Lung microvascular endothelial cell (primary cell): ENCODE data around the gene TTC33. TPM values are rescaled to one million over a fixed set of nuclear protein-coding genes. Genes with fewer than 3 reads are reported as not detected.
A peak's percentile ranks its signal among the peaks of the same experiment; 100 is the strongest.
"Not testable (repeated sequence)": the region's sequence is repeated elsewhere in the genome, so short reads cannot be mapped to it uniquely, and the experiment has no call there.

ENCODE experiments used
- DNase-seq, 2 donors: peaks; one replicate each; pipeline versions ENCODE4 v3.0.0 to v3.0.0-alpha.2; 2010; ENCODE audit warnings: low read depth in 2 of 2
- total RNA-seq: library from RNA; depleted of rRNA; stranded (reverse); fragments of >200 nt; gene quantifications from 2 replicates; pipeline ENCODE4 v1.2.1, GENCODE V29; 2014

TTC33 gene
- total RNA-seq, 1 donor from 2014 or later = 15.1 TPM

DNA sequence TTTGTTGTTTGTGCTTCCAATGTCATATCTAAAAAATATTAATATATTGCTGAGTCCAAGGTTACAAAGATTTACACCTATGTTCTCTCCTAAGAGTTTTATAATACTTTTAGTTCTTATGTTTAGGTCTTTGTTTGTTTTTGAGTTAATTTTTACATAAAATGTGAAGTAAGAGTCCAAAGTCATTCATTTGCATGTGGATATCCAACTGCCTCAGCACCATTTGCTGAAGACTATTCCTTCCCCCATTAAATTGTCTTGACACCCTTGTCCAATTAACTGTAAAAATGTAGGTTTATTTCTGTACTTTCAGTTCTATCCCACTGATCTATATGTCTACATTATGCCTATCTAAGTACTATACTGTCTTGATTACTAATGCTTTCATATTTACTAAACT lies 35.7 kb downstream of the TTC33 start:
- DNase-seq = no peak

DNA sequence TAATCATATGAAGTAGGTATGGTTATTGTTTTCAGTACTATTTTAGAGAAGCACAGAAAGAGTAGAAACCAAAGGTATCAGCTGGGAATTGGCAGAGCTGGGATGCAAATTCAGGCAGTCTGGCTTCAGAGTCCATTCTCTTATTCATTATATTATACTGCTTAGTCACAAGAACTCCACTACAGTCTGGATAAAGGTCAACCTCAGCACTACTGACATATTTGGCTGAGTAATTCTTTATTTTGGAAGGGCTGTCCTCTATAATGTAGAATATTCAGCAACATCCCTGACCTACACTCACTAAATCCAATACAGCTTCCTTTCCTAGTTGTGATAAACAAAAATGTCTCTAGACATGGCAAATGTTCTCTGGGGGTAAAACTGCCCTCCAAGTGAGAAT lies 38.5 kb downstream of the TTC33 start:
- DNase-seq = peak; percentile 20 to 23

DNA sequence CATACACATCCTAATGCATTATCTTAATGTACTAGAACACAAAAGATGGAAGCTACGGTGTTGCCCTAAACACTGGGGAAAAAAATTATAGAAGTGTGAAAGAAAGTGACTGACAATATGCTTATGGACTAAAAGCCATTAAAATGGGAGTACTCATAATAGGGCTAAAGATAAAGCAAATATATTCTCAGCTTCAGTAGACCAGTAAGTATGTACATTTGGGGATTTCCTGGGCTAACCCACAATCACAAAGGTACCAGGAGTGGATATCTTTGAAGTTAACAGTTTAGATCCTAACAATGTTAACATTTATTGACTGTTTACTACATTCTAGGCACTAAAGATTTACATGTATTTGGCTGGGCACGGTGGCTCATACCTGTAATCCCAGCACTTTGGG lies 39.2 kb downstream of the TTC33 start:
- no peak for DNase-seq

DNA sequence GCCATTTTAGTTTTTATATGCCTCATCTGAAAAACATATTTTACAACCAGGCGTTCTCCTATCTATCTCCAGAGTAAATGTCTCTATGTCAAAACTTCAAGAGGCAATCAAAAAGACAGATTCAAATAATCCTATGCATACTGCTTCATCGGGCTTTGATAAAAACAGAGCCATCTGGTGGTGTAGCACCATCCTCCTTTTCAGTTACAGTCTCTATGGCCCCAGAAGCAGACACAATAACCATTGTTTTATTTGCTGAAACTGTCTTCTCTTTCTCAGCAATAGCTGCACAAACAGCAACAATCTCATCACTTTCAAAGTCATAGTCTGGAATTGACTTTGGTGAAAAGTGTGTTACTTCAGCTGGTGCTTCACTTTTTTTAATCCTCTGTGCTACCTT lies 39.8 kb downstream of the TTC33 start:
- peak; percentile 41 to 52 for DNase-seq

DNA sequence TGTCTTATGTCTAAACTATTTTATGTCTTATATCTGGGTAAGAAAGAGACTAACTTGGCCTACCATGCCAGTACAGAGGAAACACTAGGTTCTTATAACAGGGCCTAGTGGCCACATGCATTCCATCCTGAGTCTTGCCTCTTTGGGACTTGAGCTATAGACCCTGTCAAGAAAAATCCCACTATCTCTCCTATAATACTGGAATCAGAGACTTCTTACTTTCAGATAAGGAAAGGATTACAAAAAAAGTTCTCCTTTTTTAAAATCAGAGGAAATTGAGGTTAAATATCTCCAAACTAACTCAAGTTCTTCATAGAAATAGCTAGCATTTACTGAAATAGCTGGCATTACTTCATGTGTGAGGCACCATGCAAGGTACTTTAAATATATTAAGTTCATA lies 41.8 kb downstream of the TTC33 start:
- DNase-seq = no peak

DNA sequence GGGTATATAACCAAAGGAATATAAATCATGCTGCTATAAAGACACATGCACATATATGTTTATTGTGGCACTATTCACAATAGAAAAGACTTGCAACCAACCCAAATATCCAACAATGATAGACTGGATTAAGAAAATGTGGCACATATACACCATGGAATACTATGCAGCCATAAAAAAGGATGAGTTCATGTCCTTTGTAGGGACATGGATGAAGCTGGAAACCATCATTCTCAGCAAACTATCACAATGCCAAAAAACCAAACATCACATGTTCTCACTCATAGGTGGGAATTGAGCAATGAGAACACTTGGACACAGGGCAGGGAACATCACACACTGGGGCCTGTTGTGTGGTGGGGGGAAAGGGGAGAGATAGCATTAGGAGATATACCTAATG lies 45.2 kb downstream of the TTC33 start:
- DNase-seq = not testable (repeated sequence)

DNA sequence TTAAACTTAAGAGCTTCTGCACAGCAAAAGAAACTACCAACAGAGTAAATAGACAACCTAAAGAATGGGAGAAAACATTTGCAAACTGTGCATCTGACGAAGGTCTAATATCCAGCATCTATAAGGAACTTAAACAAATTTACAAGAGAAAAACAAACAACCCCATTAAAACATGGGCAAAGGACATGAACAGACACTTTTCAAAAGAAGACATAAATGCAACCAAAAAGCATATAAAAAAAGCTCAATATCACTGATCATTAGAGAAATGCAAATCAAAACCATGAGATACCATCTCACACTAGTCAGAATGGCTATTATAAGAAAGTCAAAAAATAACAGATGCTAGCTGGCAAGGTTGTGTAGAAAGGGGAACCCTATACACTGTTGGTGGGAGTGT lies 50.3 kb downstream of the TTC33 start:
- not testable (repeated sequence) for DNase-seq

DNA sequence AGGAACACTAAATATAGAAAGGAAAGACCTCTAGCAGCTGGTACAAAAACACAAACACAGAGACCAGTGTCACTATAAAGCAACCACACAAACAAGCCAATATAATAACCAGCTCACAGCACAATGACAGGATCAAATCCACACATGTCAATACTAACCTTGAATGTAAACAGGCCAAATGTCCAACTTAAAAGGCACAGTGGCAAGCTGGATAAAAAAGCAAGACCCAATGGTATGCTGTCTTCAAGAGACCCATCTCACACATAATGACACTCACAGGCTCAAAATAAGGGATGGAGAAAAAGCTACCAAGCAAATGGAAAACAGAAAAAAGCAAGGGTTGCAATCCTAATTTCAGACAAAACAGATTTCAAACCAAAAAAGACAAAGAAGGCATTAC lies 53.7 kb downstream of the TTC33 start:
- not testable (repeated sequence) for DNase-seq

DNA sequence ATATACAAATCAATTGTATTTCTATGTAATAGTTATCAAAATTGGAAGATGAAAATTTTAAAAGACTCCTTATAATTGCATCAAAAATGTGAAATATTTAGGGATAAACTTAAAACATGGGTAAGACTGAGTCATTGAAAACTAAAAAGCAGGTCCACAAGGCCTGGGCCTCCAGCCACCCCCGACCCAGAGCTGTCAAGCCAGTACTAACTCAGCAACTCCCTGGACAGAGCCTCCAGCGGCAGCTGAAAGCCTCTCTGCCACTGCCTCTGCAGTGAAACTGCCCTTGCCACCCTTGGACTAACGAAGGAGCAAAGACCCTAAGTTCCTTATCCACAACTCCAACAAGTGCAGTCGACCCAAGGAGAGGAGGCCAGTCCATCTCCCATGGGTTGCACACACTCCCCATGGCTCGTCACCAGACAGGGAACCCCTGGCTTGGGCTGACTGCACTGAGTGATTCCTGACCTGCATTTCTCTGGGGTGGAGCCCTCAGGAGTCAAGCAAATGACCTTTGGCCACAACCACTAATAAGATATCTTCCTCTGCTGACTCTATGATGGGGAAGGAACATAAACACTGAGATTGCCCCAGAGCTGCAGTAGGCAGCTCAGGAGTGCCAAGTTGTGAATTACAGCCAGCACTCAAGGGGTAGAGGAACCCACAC lies 55.5 kb downstream of the TTC33 start:
- no peak for DNase-seq

DNA sequence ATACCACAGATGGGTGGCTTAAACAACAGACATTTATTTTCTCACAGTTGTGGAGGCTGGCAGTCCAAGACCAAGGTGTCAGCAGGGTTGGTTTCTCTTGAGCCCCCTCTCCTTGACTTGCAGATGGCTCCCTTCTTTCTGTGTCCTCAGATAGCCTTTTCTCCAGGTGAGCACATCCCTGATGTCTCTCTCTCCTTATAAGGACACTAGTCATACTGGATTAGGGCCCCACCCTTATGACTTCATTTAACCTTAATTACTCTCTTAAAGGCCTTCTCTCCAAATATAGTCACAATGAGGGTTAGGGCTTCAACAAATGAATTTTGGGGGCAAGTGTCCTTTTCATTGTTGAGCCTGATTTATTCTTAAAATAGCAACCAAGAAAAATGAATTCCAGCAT lies 61.3 kb downstream of the TTC33 start:
- no peak for DNase-seq

DNA sequence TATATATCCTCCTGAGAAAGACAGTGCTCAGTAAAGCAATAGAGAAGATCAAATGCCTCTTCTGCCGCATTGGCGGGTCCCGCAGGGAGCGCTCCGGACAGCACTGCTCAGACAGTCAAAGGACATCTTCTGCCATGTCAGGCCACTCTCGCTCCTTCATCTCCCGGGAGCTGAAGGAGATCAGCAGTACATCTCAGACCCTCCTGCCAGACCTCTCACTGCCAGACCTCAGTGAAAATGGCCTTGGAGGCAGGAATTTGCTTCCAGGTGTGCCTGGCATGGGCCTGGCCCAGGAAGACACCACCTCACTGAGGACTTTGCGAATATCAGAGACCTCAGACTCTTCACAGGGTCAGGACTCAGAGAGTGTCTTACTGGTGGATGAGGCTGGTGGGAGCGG lies 63.9 kb downstream of the TTC33 start:
- DNase-seq = no peak

DNA sequence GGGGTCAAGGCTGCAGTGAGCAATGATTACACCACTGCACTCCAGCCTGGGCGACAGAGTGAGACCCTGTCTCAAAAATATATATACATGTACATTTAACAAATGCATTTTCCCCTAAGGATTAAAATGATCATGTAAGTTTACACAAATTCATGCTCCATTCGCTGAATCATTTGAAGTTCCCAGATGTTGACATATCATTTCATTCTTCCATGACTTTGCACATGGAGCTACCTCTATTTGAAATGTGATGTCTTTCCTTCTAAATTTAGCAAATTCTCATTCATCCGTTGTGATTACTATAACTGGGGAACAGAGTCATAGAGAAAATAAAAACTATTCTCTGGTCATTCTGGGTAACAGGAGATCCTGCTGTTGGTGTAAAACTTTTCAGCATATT lies 65.5 kb downstream of the TTC33 start:
- no peak for DNase-seq

DNA sequence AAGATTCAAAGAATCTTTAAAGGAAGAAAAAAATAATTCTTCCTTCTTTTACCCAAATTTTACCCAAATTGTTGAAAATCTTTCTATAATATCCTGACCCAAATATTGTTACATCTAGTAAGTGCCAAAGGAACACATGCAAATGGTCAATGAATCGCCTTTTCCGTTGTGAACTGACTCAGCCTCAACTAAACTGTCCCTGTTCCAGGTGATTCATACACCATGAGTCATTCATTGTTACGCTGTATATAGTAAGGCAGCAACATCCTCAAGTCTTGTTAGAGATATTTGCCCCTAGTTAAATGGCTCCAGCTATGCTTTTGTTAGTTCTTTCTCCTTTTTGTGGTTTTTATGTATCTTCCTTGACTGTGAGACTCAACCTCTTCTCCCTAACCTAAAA lies 66.3 kb downstream of the TTC33 start:
- peak; percentile 94 to 98 for DNase-seq

DNA sequence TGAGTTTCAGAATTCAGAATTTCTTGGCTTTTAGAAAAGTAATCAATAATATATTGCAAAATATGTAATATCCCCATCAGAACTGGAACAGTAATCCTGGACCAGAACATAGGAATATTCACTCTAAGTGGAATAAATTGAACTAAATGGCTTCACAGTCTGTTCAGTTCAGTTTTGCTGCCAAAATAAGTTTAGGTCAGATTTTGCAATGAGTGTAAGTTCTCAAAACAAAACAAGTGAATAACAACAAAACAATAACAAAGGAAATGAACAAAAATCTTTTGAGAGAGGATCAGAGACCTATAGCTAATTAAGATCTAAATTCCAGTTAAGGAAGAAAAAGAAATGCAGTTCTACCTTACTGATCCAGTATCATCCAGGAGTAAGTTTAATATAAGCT lies 66.8 kb downstream of the TTC33 start:
- peak in 1 of 2 donors; percentile 12 for DNase-seq

DNA sequence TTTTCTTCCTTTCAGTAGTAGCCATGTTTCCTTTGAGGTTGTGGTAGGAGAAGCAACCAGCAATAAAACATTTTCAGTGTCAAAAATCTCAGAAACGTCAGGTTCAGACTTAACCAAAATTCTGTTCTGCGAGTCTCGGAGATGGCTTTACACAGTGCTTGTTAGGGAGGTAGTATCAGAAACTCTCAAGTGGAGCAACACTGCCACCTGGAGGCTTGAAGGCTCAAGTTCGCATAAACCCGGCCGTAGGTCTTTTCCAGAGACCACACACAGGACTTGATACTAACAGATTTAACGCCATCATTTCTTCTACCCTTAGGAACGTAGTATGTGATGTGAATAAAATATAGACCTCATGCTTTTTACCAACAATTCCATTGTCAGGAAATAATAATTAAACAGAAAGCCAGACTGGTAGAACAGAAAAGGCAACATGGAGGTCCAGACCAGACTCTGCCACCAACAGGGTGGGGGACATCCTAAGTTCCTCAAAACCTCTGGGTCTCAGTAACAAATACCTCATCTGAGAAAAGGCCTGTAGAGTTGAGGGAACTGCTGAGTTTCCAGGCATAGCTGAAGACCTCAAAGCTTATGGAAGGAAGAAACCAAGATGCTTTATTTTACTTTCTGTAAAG lies 67.5 kb downstream of the TTC33 start:
- DNase-seq = peak; percentile 92 to 94

DNA sequence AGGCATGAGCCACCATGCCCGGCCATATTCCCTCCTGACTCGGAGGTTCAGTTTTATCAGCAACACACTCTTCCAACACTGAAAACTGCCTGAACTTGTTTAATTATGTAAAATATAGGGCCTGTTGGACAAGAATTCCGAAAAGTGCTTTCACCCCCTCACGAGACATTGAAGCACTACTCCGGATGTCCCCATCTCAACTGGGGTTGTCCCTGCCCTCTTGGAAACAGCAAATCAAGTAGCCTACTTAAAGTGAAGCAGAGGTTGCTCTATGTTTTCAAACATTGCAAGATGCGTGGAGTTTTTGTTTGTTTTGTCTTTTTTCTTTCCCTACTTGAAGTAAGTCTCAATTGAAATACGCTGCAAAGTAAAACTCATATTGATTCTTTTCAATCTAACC lies 68.4 kb downstream of the TTC33 start:
- DNase-seq = no peak

DNA sequence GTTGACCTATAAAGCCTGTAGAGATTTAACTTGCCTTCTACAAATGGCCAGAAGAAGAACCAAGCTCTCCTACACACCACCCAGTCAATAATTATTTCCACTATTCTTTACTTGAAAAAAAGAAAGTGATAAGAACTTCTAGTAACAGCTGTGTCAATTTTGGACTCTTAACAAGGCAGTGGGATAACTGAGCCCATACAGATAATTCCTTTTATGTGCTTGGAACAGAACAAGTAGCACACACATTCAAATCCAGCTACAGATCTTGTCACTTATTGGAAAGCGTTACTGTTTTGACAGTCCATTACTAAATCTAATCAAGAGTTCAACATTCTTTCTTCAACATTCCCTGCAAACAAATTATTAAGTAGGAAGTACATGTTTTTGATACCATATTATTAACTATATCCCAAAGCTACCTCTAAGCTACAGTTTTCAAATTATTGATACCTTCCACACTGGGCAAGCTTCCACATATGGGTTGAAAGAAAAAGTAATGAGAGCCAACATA lies 69.7 kb downstream of the TTC33 start:
- DNase-seq = peak in 1 of 2 donors; percentile 12

DNA sequence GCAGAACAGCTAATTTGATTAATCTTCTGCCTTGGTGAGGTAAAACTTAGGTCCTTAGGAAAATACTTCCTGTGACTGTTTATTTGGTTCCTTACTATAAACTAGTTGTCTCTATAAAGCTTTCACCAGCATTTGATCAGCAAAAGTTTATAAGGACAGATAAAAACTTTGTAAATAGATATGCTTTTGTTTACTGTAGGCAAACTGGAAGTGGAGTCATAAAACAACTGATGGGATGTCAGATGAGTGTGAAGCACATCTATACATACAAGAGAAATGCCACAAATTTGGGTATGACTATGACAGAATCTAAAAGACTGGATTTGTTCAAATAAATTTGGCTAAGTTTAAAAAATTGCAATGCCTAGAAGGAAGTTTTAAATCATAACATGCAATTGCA lies 70.6 kb downstream of the TTC33 start:
- DNase-seq = no peak

DNA sequence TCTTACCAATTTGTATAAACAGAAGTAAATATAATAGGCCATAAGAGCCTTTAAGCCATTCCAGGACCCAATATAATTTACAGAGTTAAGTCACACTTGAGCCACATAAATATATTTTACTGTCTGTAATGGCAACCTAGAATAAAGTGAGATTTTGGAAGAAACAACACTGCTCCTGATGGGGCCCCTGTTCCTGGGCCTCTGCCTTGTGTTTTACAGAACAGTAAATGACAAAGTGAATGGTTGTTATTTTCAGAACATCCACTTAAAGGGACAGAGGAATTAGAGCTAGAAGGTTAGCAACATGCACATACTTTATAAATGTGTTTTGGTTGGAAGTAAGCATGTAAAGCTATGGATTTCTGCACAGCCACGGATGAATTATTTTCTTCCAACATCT lies 72.5 kb downstream of the TTC33 start:
- peak; percentile 26 to 29 for DNase-seq

DNA sequence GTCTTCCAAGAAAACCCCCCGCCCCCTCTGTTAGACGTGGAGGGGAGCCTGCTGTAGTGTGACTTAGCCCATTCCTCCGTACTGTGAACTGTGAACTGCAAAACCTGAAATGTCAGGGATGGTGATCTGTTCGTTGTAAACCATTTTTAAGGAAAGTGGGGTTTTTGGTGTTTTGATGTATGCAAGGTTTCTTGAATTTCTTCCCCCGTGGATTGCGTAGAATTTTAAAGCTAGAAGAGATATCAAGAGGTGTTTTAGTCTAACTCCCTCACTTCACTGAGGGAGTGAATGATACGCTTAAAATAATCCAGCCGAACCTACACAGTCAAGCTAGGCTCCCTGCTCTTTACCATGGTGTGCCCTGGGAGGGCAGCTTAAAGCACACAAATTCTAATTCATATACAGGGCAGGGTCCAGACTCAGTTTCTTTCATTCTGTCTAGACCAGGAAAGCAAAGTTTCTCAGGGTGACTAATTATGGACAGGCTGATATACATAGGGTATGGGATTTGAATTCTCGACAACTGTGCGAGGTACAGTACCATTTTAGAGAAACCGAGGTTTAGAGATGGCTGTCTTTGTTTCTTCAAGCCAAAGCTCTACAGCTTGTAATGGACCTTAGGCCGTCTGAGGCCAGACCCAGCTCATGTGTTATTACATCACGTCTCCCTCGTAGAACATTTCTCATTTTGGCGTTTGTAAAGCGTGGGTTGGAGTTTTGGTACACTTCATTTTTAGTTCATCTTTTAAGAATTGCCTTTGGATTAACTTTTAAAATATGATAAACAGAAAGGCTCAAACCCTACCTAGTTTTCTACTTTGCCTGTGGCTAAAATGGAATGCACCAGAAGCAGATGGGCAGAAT lies 73.4 kb downstream of the TTC33 start:
- peak; percentile 33 to 67 for DNase-seq

DNA sequence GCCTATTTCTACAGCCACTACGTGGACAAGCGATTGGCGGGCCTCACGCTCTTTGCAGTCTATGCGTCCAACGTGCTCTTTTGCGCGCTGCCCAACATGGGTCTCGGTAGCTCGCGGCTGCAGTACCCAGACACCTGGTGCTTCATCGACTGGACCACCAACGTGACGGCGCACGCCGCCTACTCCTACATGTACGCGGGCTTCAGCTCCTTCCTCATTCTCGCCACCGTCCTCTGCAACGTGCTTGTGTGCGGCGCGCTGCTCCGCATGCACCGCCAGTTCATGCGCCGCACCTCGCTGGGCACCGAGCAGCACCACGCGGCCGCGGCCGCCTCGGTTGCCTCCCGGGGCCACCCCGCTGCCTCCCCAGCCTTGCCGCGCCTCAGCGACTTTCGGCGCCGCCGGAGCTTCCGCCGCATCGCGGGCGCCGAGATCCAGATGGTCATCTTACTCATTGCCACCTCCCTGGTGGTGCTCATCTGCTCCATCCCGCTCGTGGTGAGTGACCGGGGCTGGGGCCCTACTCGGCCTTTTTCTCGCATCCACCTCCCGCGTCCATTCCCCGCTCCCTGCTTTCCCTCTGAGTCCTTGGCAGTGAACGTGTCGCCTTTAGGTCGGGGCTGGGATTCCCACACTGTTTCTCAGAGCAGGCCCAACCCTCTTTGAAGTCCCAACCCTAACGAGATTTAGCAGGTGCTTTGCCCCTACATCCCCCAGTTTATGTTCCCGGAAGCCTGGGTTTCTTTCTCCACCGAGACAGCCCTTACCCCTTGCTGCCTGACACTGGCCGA lies 74.2 kb downstream of the TTC33 start:
- DNase-seq = peak; percentile 53 to 65
